HepG2 (cell line): ENCODE results near the gene OLAH. TPM values are rescaled to one million over a fixed set of nuclear protein-coding genes. Genes with fewer than 3 reads are reported as not detected.

ENCODE experiments used
- AGO2 ChIP-seq: fragments of 200-400 bp; formaldehyde crosslinking; optimal IDR thresholded peaks from 2 replicates; pipeline ENCODE3; 2017; ENCODE audit warnings: mild to moderate bottlenecking, low read depth, low read length, moderate library complexity
- EHMT2 ChIP-seq: fragments of 200-600 bp; sonication (generic); IDR thresholded peaks from 2 replicates; pipeline ENCODE4 v1.7.0; 2017; ENCODE audit warnings: antibody characterized with exemption, low read depth, low read length, borderline replicate concordance
- HHEX ChIP-seq: IDR thresholded peaks from 2 replicates; pipeline ENCODE4 v1.6.1; 2016; ENCODE audit warnings: control low read depth
- IKZF1 ChIP-seq: fragments of 450-650 bp; IDR thresholded peaks from 2 replicates; pipeline ENCODE4 v1.7.1; 2016
- KIAA2018 ChIP-seq: sonication (generic); formaldehyde crosslinking; IDR thresholded peaks from 2 replicates; pipeline ENCODE4 v1.5.0; 2020; ENCODE audit warnings: mild to moderate bottlenecking, missing genetic modification reagents, borderline replicate concordance
- MATR3 ChIP-seq: sonication (generic); formaldehyde crosslinking; IDR thresholded peaks from 2 replicates; pipeline ENCODE4 v1.4.0; 2020; ENCODE audit warnings: missing genetic modification reagents
- NFIB ChIP-seq: sonication (generic); formaldehyde crosslinking; IDR thresholded peaks from 2 replicates; pipeline ENCODE4 v1.9.0; 2021; ENCODE audit warnings: missing genetic modification reagents, mild to moderate bottlenecking, borderline replicate concordance
- ONECUT2 ChIP-seq: sonication (generic); formaldehyde crosslinking; IDR thresholded peaks from 2 replicates; pipeline ENCODE4 v1.4.0; 2020; ENCODE audit warnings: missing genetic modification reagents
- PPARG ChIP-seq: conservative IDR thresholded peaks from 2 replicates; pipeline ENCODE4 v1.6.1; 2016; ENCODE audit warnings: missing biosample characterization, missing genetic modification reagents
- RAD51 ChIP-seq: fragments of 450-650 bp; IDR thresholded peaks from 2 replicates; pipeline ENCODE4 v1.6.1; 2016; ENCODE audit warnings: borderline replicate concordance
- RBAK ChIP-seq: sonication (generic); formaldehyde crosslinking; IDR thresholded peaks from 2 replicates; pipeline ENCODE4 v1.5.1; 2020; ENCODE audit warnings: mild to moderate bottlenecking, missing genetic modification reagents
- RBFOX2 ChIP-seq: fragments of 200-400 bp; formaldehyde crosslinking; IDR thresholded peaks from 2 replicates; pipeline ENCODE4 v1.6.1; 2017; ENCODE audit warnings: low read depth, mild to moderate bottlenecking, low read length
- TAF1 ChIP-seq: sonication (generic); formaldehyde crosslinking; IDR thresholded peaks from 2 replicates; pipeline ENCODE4 v1.4.0; 2020; ENCODE audit warnings: missing genetic modification reagents
- TMF1 ChIP-seq: sonication (generic); formaldehyde crosslinking; IDR thresholded peaks from 2 replicates; pipeline ENCODE4 v1.8.1; 2022; ENCODE audit warnings: low read depth, missing genetic modification reagents
- YY1 ChIP-seq: IDR thresholded peaks from 2 replicates; pipeline ENCODE4 v1.6.1; 2011; ENCODE audit warnings: low read length, low read depth, moderate library complexity, mild to moderate bottlenecking; ENCODE audit not compliant: insufficient read depth, insufficient replicate concordance
- ZFP37 ChIP-seq: sonication (generic); formaldehyde crosslinking; IDR thresholded peaks from 2 replicates; pipeline ENCODE4 v1.4.0; 2020; ENCODE audit warnings: missing genetic modification reagents, borderline replicate concordance
- ZMAT5 ChIP-seq: sonication (generic); formaldehyde crosslinking; IDR thresholded peaks from 2 replicates; pipeline ENCODE4 v1.5.0; 2020; ENCODE audit warnings: mild to moderate bottlenecking, low read depth, missing genetic modification reagents, borderline replicate concordance
- ZNF17 ChIP-seq: sonication (generic); formaldehyde crosslinking; IDR thresholded peaks from 2 replicates; pipeline ENCODE4 v1.5.0; 2020; ENCODE audit warnings: mild to moderate bottlenecking, missing genetic modification reagents
- ZNF30 ChIP-seq: sonication (generic); formaldehyde crosslinking; IDR thresholded peaks from 2 replicates; pipeline ENCODE4 v1.5.0; 2020; ENCODE audit warnings: mild to moderate bottlenecking, missing genetic modification reagents
- ZNF468 ChIP-seq: sonication (generic); formaldehyde crosslinking; IDR thresholded peaks from 2 replicates; pipeline ENCODE4 v1.8.0; 2022; ENCODE audit warnings: mild to moderate bottlenecking, moderate library complexity, missing genetic modification reagents
- ZNF556 ChIP-seq: sonication (generic); formaldehyde crosslinking; IDR thresholded peaks from 2 replicates; pipeline ENCODE4 v1.4.0; 2020; ENCODE audit warnings: mild to moderate bottlenecking, missing genetic modification reagents, borderline replicate concordance
- ZSCAN12 ChIP-seq: sonication (generic); formaldehyde crosslinking; IDR thresholded peaks from 2 replicates; pipeline ENCODE4 v1.9.0; 2021; ENCODE audit warnings: mild to moderate bottlenecking, missing genetic modification reagents
- ZSCAN22 ChIP-seq: sonication (generic); formaldehyde crosslinking; IDR thresholded peaks from 2 replicates; pipeline ENCODE4 v1.4.0; 2020; ENCODE audit warnings: mild to moderate bottlenecking, missing genetic modification reagents
- polyA plus RNA-seq, 8 experiments: library from polyadenylated mRNA; depleted of rRNA in 3 of 8; stranded (reverse) in 7 of 8; unstranded in 1 of 8; fragments of >200 nt; fragmentation: Illumina TruSeq in 4 of 8; extraction: Trizol in 4 of 8; gene quantifications; 2 replicates each; pipeline versions ENCODE4 v1.2.1 to v1.2.3, GENCODE V29; 2011 to 2016; ENCODE audit warnings: low read depth in 4 of 8, missing spikeins in 1 of 8, mixed read lengths in 1 of 8; ENCODE audit not compliant: insufficient read depth in 1 of 8
- total RNA-seq, 5 experiments: library from RNA; depleted of rRNA; stranded (reverse); fragments of >200 nt; fragmentation: Illumina TruSeq; extraction: Trizol; gene quantifications; 2 replicates each; pipeline ENCODE4 v1.2.3, GENCODE V29; 2016; ENCODE audit warnings: low read depth in 1 of 5

The OLAH gene
- total and polyA plus RNA-seq, 2 of the 13 experiments (the other 11 are each of a cell fraction or from before 2014, with no cell fraction given), result 0.13 TPM; not detected in 1

GRCh38 chr10:15097011-15097812 is 53.5 kb downstream of the OLAH start, which contains the start of gene RPP38 (continued):
- peak; percentile 94; the same call in 1 of the 2 replicates for TF ChIP-seq TMF1
- TF ChIP-seq YY1, result peak; percentile 70
- no peak for TF ChIP-seq ZNF30 (CRISPR knock-in tag)
- TF ChIP-seq TAF1 (CRISPR knock-in tag), result peak; percentile 96
- no peak for TF ChIP-seq ZMAT5 (CRISPR knock-in tag)
- 0 out of 2 replicates have a peak, but pooled peaks have one; percentile 49 for TF ChIP-seq ZNF17
- TF ChIP-seq ZNF468, result peak; percentile 89; the same call in 1 of the 2 replicates
- TF ChIP-seq ZSCAN22 (CRISPR knock-in tag), result no peak
- no peak for TF ChIP-seq NFIB
- TF ChIP-seq EHMT2, result no peak
- TF ChIP-seq HHEX (CRISPR knock-in tag), result no peak
- TF ChIP-seq AGO2, result peak; percentile 94
- no peak for TF ChIP-seq KIAA2018 (CRISPR knock-in tag)
- TF ChIP-seq PPARG, result 0 out of 2 replicates have a peak, but pooled peaks have one; percentile 23
- TF ChIP-seq MATR3 (CRISPR knock-in tag), result no peak
- no peak for TF ChIP-seq RAD51
- TF ChIP-seq RBAK (CRISPR knock-in tag), result no peak
- TF ChIP-seq ZNF556, result peak; percentile 42; the same call in 1 of the 2 replicates
- peak; percentile 99 for TF ChIP-seq RBFOX2
- TF ChIP-seq ZSCAN12 (CRISPR knock-in tag), result peak; percentile 81; the same call in 1 of the 2 replicates
- no peak for TF ChIP-seq ONECUT2
- TF ChIP-seq IKZF1, result no peak
- peak; percentile 44; the same call in 1 of the 2 replicates for TF ChIP-seq ZFP37 (CRISPR knock-in tag)
